GM23248 (cell line): ENCODE data around the gene KCTD16.

Experiments used
- EZH2 ChIP-seq: fragments of 200-600 bp; sonication (generic); IDR thresholded peaks from 2 replicates; pipeline ENCODE4 v1.6.1; 2018; ENCODE audit warnings: antibody characterized with exemption, mild to moderate bottlenecking; ENCODE audit not compliant: insufficient read depth, poor library complexity, severe bottlenecking
- EZH2phosphoT487 ChIP-seq: fragments of 200-600 bp; sonication (generic); IDR thresholded peaks from 2 replicates; pipeline ENCODE4 v1.6.1; 2018; ENCODE audit warnings: antibody characterized with exemption, moderate library complexity, mild to moderate bottlenecking, low read depth; ENCODE audit not compliant: insufficient read depth

DNA sequence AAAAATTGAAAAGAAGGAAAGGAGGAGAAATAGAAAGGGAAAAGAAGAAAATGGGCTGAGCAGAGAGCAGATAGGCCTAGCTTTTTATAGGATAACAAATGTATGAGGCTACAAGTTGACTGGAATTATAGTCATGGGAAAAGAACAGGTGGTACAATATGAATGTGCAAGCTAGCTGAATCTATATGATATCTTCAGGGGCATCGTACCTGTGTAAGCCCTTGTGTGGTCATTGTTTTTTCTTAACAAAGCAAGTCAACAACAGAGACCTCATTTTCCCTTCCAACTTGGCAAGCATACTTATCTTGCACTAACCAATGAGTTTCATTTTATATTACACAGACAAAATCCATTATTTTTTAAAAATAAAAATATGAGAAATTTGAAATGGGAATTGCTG, 259.2 kb downstream of the KCTD16 start:
- TF ChIP-seq EZH2, result no peak
- no peak for TF ChIP-seq EZH2phosphoT487
